Inferior parietal cortex (tissue), 1 donor: Measurements from ENCODE around the gene GPX4.
A peak's percentile ranks its signal among the peaks of the same experiment; 100 is the strongest.

Experiments used
- DNase-seq: peaks from one replicate; pipeline ENCODE4 v3.0.0-alpha.2; 2016; ENCODE audit errors: extremely low spot score

Gene GPX4

DNA sequence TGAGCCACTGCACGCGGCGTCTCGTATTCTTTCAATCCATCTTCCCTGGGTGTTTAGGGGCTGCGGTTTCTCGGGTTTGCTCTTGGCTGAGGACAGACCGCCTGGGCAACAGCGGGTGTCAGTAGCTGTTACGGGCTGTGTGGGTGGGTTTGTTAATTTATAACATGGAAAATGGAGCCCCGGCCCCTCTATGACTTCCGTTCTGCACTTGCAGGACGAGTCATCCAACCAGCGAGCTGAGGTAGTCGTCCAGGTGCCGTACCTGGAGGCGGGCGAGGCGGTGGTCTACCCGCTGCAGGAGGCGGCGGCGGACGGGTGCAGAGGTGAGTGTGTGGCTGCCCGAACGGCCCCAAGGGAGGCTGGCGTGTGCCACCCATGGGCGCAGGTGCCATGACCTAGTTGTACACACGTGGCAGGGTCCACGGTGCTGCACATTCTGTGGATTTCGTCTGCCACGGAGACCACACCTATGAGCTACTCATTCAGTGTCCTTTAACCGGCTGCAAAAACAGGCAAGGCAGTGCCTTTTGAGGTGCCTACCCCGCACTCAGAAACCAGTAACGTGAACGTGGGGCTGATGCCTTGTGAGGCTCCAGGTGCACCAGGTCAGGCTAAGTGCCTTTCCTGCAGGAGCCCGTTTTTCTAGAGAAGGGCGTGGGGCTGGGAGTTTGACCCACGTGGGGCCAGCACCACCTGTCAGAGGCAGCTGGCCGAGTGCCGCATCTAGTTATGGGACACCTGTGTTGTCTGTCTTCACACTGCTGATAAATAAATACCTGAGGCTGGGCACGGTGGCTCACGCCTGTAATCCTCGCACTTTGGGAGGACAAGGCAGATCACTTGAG, 19.5 kb upstream of the GPX4 start:
- DNase-seq: no peak

DNA sequence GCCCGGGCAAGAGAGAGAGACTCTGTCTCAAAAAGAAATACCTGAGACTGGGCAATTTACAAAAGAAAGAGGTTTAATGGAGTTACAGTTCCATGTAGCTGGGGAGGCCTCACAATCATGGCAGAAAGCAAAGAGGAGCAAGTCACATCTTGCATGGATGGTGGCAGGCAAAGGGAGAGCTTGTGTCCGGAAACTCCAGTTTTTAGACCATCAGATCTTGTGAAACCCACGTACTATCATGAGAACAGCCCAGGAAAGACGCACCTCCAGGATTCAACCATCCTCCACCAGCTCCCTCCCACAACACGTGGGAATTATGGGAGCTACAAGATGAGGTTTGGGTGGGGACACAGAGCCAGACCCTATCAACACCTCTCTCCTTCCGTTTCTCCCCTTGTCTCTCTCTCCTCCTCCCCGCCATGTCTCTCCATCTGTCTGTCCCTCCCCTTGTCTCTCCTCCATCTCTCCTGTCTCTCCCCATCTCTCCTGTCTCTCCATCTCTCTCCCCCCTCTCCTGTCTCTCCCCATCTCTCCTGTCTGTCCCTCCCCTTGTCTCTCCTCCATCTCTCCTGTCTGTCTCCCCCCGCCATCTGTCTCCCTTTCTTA, 18.6 kb upstream of the GPX4 start:
- no peak for DNase-seq

DNA sequence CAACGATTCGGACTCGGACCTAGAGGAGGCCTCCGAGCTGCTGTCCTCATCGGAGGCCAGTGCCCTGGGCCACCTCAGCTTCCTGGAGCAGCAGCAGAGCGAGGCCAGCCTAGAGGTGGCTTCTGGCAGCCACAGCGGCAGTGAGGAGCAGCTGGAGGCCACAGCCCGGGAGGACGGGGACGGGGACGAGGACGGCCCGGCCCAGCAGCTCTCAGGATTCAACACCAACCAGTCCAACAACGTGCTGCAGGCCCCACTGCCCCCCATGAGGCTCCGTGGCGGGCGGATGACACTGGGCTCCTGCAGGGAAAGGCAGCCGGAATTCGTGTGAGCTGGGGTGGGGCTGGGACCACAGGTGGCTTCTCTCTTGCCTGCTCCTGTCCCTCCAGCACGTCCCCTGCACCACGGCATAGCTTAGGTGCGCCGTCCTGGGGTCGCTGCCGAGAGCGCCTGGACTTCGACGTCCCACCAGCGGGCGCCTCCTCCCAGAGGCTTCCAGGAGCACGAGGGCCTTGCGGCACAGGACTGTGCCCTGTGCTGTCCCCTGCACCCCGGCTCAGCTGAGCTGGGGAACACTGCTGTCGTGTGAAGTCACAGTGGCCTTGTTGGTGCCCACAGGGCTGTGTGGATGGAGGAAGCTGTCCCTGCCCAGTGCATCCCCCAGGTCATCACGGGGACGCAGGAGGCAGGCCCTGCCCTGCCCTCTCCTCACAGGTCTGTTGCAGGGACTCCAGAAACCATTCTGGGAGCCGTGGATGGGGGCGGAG, 17.9 kb upstream of the GPX4 start:
- no peak for DNase-seq

DNA sequence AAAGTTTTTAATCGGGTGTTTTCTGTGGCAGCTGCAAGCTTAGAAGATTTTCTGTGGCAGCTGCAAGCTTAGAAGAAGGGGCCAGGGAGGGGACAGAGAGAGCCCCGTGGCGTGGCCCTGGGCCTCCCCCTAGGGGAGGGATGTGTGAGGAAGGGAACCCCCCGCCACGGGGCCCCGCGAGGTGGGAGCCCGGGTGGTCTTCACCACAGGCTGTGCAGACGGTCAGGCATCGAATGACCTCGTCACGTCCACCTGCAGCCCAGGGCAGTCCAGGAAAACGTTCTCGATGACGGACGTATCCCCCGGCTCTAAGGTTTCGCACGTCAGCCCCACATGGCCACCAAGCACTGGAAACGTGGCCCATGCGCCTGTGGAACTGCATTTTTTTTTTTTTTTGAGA, 17.2 kb upstream of the GPX4 start:
- DNase-seq: no peak

DNA sequence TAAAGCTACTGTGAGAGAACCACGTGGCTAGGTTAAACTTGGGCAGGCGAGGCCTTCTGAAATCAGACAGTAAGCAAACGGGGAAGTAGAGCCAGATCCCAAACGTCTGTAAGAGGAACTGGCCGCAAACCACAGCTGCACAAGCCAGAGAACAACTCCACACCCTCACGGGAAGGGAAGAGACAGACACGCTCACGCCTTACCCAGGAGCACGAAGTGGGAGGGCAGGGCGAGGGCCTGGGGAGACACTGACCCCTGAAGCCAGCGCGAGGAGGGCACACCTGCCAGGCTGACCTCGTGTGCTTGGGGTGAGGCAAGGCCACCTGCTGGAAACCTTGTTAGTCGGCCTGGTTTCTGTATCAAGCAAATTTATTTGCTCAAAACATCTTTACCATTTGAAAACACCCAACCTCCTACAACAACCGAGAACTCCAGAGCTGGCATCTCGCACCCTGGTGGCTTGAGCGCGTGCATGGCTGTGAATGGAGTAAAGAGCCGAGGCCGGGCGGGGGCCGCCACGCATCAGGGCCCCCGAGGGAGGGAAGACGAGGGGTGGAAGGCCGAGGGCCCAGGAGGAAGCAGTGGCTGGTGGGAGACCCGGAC, 15.9 kb upstream of the GPX4 start:
- no peak for DNase-seq

DNA sequence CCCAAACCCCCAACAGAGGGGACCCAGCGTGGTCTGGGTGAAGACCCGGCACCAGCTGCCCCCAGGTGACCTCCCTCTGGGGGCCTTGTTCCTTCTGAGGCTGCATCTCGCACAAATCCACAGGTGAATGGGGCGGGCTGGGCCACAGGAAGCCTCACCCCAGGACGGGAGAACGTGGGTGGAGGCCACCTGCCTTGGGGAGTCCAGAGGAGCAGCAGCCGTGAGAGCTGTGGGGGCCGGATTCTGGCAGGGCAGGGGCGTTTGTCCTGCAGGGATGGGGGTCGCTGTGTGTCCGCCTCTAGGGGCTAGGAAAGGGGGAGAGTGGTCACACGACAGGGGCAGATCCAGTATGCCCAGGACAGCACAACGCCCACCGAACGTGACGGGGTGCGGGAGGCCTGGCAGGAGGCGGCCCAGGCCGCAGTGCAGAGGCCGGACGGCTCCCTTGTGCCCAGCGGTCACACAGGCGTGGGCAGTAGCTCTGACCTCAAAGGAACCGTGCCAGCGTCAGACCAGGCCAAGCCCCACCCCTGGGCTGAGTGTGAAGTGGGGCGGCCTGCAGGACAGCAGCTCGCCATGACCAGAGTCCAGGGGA, 15.3 kb upstream of the GPX4 start:
- DNase-seq: no peak

DNA sequence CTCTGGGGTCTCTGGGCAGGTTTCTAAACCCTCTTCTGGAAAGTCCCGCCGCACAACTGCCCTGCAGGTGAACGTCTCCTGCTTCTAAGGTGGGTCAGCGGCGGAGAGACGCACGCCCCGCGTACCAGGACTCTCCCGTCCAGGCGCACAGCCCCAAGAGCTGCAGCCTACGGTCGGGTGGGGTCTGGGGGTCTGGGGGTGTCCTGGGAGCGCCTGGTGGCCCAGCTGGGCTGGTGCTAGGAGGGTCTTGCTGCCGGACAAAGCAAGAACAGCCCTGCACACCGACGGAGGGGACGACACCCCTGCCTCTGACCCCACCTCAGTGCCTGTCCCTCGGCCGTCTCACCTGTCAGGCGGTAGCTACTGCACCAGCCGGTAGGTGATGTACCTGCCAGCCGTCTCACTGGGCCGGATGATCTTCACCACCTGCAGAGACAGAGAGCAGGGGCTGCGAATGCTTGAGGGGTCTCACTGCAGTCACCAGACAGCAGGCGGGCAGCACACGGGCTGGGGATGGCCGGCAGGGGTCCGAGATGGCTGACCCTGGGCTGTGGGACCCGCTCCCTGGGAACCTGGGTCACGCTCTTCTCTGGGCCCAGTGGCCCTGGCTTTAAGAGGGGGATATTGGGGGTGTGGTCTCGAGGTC, 14.5 kb upstream of the GPX4 start:
- no peak for DNase-seq

DNA sequence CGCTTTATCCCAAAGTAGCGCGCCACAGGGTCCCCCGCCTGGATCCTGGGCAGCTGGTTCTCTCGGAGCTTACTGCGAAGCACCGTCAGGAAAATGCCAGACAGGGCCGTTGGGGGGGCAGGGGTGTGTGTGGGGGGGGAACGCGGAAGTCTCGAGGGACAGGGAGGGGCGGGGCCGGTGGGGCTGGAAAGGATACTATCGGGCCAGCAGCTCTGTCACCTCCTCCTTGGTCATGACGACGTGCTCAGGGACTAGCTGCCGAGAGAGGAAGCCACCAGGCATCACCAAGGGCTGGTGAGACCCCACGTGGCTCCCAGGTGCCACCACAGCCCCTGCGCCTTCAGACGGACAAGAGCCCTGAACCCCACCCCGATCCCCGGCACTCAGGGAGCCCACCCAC, 13.9 kb upstream of the GPX4 start:
- no peak for DNase-seq

DNA sequence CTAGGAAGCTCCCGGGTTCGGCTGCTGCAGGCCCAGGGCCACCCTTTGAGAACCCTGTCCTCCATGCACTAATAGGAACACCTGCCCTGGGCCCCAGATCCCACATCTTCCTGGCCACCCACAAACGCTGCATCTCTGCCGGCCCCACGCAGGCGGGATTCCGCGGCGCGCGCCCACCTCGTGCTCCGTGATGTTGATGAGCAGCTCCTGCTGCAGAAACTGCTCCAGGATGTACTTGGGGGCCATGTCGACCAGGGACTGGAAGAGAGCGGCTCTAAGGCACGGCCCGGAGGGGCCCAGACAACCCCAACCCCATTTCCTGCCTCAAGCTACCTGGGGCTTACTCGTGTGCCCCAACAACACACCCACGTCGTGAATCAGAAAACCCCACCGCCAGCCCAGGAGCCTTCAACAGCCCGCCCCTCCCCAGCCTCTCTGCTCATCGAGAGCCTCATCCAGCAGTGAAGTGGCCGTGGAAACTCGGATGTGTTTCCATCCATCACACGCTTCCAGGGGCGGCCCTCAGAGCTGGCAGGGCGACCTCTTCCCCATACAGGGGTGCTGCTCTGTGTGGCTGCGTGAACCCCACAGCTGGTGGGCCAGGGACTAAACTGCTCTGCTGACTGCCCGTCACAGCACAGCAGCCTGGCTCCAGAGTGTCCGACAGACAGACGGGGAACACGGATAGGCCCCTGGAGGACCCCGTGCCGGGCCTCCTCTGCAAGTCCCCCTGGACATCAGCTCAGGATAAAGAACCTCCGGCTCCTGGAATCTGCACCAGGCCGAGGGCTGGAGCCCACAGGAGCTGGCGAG, 12.9 kb upstream of the GPX4 start:
- DNase-seq: no peak

DNA sequence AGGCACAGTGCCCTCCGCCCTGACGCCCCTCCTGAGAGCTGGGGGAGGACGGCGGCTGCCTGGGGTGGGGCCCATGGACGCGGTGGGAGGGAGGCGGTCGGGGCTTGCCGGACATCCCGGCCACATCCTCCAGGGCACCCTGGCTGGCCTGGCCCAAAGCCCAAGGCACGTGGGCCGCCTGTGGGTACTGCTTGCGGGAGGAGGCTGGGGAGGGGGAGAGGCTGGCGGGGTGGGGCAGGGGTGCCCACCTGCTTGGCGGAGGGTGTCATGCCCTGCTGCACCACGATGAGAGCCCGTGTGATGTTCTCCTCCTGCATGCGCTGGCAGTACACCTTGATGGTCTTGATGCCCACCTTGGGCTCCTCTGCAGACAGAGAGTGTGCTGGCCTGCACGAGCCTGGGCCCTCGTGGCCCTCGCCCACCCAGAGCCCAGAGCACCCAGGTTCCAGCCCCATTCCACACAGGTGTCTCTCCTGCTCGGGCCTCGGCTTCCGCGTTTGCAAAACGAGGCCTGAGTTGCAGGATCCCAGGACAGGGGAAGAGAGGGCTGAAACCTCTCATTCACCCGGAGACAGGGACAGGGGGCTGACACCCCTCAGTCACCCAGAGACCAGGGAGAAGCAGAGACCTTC, 12.1 kb upstream of the GPX4 start:
- no peak for DNase-seq

DNA sequence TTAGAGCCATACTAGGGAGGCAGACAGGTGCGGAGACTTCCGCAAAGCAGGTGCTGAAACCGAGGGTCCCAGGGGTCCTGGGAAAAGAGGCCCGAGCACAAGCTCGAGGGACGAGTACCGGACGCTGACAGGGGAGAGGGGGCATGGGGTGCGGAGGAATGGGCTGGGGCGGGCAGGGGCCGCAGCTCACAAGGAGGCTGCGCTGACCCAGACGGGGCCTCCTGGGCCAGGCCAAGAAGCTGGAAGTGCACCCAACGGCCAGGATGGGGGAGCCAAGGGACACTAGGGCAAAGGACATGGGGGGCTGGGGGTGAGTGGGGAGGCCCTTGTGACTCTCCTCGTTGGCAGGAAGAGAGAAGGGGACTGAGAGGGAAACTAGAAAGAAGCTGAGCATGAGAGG, 10.5 kb upstream of the GPX4 start:
- no peak for DNase-seq

DNA sequence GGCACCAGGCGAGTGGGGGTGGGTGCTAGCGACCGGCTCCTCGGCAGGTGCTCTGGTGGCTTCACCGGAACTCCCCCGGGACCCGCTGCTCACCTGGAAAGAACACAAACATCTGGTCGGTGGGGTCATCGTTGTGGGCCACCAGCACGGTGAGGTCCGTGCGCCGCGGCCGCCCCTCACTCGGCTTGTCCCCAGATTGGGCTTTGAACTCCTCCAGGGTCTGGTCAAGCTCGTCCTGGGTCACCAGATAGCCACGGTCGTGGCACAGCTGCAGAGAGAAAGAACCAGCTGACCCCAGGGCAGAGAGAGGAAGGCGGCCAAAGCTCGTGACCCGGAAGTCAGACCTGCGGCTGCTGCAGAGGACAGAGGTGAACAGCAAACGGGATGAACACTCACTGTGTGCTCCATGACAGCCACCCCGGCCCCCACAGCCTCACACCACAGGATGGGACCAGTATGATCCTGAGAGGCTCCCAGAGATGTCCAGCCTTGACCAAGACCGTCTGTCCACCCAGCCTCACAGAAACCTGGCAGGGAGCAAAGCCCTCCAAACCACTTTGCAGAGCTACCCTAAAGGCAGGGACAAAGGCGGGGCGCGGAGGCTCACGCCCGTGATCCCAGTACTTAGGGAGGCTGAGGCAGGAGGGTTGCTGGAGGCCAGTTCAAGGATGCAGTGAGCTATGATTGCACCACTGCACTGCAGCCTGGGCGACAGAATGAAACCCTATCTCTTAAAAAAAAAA, 9.8 kb upstream of the GPX4 start:
- DNase-seq: no peak

DNA sequence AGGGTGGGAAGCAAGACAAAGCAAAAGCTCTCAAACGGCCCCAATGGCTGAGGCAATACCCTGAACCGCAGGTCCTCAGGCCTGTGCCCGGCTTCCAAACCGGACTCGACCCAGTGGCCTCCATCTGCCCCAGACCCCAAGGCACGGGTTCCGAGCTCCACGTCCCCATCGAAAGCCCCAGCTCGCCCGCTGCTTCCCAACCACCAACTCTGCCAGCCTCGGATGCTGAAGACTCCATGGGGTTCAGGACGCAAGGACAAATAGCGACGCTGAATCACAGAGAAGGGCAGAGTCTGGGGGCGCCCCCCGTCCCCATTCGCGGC, 9.2 kb upstream of the GPX4 start:
- DNase-seq: no peak

DNA sequence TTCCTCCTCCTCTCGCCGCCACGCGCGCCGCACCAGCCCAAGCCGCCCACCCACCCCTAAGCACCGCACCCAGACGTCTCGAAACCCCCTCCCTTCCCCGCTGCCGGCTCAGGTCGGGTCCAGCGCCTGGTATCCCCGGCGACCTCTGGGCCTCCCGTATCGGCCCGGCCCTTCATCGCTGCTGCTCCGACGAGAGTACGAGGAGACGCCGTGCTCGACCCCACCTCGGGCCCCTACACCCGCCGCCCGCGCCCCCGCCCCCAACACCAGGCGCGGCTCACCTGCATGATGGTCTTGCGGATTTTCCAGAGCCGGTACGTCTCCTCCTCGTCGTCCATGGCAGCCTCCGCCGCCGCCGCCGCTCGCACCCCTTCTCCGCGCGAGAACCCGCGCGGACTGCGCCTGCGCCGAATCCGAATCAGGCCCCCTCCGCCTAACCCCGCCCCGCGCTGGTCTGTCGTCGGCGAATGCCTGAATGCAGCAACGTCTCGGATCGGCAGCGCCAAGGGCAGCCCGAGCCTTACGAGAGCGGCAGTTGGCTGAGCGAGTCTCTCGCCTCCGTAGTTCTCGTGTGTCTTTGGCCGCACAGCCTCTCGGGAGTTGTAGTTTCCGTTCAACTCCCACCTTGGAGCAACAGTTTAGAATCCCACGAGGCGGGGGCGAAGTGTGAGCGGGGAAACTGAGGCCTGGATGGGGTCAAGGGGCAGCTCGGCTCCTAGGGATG, 8.7 kb upstream of the GPX4 start, which contains the start of gene POLR2E:
TSS of gene POLR2E (minus strand) at position 398 of the 724 bp plus-strand sequence. CDS start at position 338, 60 bp downstream.
- DNase-seq: peak; percentile 98

DNA sequence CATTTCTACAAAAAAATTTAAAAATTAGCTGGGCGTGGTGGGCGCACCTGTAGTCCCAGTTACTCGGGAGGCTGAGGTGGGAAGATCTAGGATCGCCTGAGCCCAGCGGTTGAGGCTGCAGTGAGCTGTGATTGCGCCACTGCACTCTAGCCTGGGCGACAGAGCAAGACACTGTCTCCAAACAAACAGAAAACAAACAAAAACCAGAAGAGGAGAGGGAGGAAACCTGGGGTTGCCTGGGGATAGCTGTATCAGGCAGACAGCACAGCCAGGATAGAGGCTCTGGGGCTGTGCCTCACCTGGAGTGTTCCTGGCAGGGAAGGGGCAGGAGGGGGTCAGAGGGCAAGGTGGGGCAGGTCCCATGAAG, 6.0 kb upstream of the GPX4 start:
- no peak for DNase-seq

DNA sequence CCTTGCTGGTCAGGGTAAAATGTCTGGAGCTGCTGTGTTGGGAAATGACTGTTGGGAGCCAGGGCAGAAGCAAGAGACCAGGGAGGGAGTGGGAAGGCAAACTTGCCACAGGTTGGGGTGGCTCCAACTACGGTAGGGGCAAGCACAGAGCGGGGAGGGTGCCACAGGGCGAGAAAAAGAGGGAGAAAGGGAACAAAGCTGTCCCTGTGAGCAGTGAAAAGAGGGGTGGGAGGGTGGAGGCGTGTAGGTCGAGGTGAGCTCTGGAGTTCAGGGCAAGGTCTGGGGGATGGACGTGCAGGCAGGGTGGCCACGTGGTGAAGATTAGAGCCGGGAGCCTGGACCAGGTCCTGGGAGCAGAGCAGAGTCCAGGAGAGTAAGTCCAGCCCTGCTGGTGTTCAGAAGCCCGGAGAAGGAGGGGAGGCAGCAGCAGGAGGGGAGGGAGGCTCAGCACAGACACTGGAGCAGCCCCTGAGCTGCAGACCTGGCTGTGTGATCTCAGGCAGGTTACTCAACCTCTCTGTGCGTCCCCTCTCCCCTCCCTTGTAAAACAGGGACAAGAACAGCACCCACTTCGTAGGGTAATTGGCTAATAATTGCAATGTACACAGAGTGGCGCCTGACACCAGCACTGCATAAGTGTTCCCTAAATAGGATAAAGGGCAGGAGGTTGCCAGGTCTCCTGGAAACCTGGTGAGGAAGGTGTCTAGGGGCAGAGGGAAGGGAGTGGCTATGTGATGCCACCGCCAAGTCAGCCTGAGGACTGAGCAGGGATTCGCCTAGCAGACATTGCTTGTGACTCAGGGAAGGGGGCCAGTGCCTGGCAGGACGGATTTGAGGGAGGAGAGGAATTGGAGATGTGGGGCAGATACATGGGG, 5.4 kb upstream of the GPX4 start:
- DNase-seq: no peak

DNA sequence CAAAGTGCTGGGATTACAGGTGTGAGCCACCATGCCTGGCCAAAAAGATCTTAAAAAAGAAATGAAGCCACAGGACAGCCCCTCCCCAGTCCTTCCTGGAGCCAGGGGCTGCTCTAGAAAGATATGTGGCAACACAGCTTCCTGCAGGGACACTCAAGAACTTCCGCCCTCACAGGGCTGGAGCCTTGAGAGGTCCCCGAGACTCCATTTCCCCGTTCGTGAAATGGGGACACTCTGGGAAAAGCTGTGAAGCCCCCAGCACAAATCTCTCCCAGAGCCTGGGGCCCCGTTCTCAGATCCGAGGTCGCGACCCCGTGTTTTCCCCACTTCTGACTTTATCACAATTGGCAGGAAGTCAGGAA, 2.5 kb upstream of the GPX4 start:
- DNase-seq: no peak
